K562 (cell line): Measurements from ENCODE around the gene DROSHA. TPM values are rescaled to one million over a fixed set of nuclear protein-coding genes. Genes with fewer than 3 reads are reported as not detected.

Experiments used
- ATAC-seq: fragments of 200-7000 bp; cut with Tn5 transposase; 3 replicates; pipeline ENCODE4 v1.9.1; 2020; ENCODE audit warnings: moderate library complexity
- BruUV-seq: library from RNA; stranded (reverse); fragments of 400-500 nt; replicated peaks from 2 replicates; lab custom pipeline; 2021; lab: Mats Ljungman, UMichigan
- CTCF ChIA-PET: fragments of 300-600 bp; formaldehyde crosslinking; extraction: SDS; loops from one replicate; lab custom pipeline; 2021; ENCODE audit warnings: low intra/inter-chr PET ratio; lab: Yijun Ruan, JAX
- POLR2A ChIA-PET: fragments of 300-600, 350-650 bp; sonication (Branson Sonifier 250); formaldehyde crosslinking; extraction: SDS; loops from one replicate; lab custom pipeline; 2021; ENCODE audit warnings: antibody characterized with exemption, inconsistent platforms; lab: Yijun Ruan, JAX
- DNase-seq, 4 experiments: peaks; one replicate each; pipeline versions ENCODE4 v3.0.0 to v3.0.0-alpha.2; 2011 to 2018; ENCODE audit warnings: low spot score in 3 of 4, mixed read lengths in 3 of 4; ENCODE audit errors: extremely low read depth in 1 of 4
- FAIRE-seq: peaks from 2 replicates; lab custom pipeline; 2011; peaks lifted over from hg19 to GRCh38; lab: Jason Lieb, UNC
- H2AFZ ChIP-seq: 2 replicates; pipeline ENCODE4 v1.6.0; 2011; ENCODE audit warnings: low read depth, low read length, control low read depth, inconsistent platforms
- H3K27ac ChIP-seq: fragments of 200-600 bp; 3 replicates; pipeline ENCODE4 v1.8.0; 2011; ENCODE audit warnings: low read depth, mild to moderate bottlenecking, control low read depth, inconsistent platforms, low read length, moderate library complexity, mixed read lengths; ENCODE audit errors: extremely low read depth
- H3K27me3 ChIP-seq, 2 experiments: fragments of 300-600 bp in 1 of 2; 2 replicates in 1 of 2; 3 replicates in 1 of 2; pipeline versions ENCODE4 v1.6.0 to v1.8.0; 2011; ENCODE audit warnings: inconsistent platforms in 2 of 2, low read length in 2 of 2, mild to moderate bottlenecking in 1 of 2, mixed read lengths in 1 of 2, moderate library complexity in 1 of 2; ENCODE audit not compliant: control insufficient read depth in 2 of 2, insufficient read depth in 2 of 2
- H3K36me3 ChIP-seq: fragments of 300-600 bp; 3 replicates; pipeline ENCODE4 v1.8.0; 2011; ENCODE audit warnings: mild to moderate bottlenecking, low read length, inconsistent platforms; ENCODE audit not compliant: control insufficient read depth, insufficient read depth
- H3K4me1 ChIP-seq, 2 experiments: fragments of 200-600 bp in 1 of 2; replicated peaks in 1 of 2; 2 replicates in 1 of 2; 3 replicates in 1 of 2; pipeline versions ENCODE4 v1.5.1 to v1.8.0; 2011; ENCODE audit warnings: inconsistent platforms in 2 of 2, low read length in 2 of 2, mild to moderate bottlenecking in 1 of 2, mixed read lengths in 1 of 2, moderate library complexity in 1 of 2; ENCODE audit not compliant: control insufficient read depth in 2 of 2, insufficient read depth in 2 of 2
- H3K4me2 ChIP-seq: 2 replicates; pipeline ENCODE4 v1.6.1; 2011; ENCODE audit warnings: low read length, control low read depth, inconsistent platforms, mixed read lengths; ENCODE audit not compliant: insufficient read depth
- H3K4me3 ChIP-seq: fragments of 200-600 bp; sonication (generic), shearing (Covaris generic); 2 replicates; pipeline ENCODE4 v1.5.1; 2016; ENCODE audit warnings: control low read depth, inconsistent platforms
- H3K79me2 ChIP-seq: fragments of 200-600 bp; 3 replicates; pipeline ENCODE4 v1.8.0; 2011; ENCODE audit warnings: low read length, inconsistent platforms; ENCODE audit not compliant: control insufficient read depth, insufficient read depth
- H3K9ac ChIP-seq, 2 experiments: 2 replicates each; pipeline versions ENCODE4 v1.6.0 to v1.6.1; 2011; ENCODE audit warnings: low read depth in 2 of 2, low read length in 2 of 2, control low read depth in 1 of 2, inconsistent platforms in 1 of 2, mild to moderate bottlenecking in 1 of 2, mixed read lengths in 1 of 2; ENCODE audit not compliant: insufficient read depth in 1 of 2
- H3K9me1 ChIP-seq: one replicate; pipeline ENCODE4 v1.6.0; 2011; ENCODE audit warnings: inconsistent platforms, mild to moderate bottlenecking, low read length, moderate library complexity; ENCODE audit not compliant: control insufficient read depth, insufficient read depth
- H3K9me3 ChIP-seq: replicated peaks from 2 replicates; pipeline ENCODE4 v1.5.1; 2011; ENCODE audit warnings: low read depth, low read length, inconsistent platforms; ENCODE audit not compliant: control insufficient read depth, insufficient read depth
- H4K20me1 ChIP-seq: replicated peaks from 2 replicates; pipeline ENCODE4 v1.6.1; 2011; ENCODE audit warnings: low read length, inconsistent platforms, mixed read lengths; ENCODE audit not compliant: control insufficient read depth, insufficient read depth
- CEBPG ChIP-seq, 3 experiments: fragments of 200-800 bp in 1 of 3; sonication (Bioruptor generic) in 1 of 3; sonication (generic) in 1 of 3; formaldehyde crosslinking in 1 of 3; IDR thresholded peaks in 2 of 3; conservative IDR thresholded peaks in 1 of 3; 2 replicates each; pipeline versions ENCODE4 v1.6.1 to v1.8.0; 2016 to 2022; ENCODE audit warnings: missing compliant biosample characterization in 2 of 3, missing genetic modification characterization in 2 of 3, mild to moderate bottlenecking in 1 of 3, missing genetic modification reagents in 1 of 3
- POLR2H ChIP-seq: IDR thresholded peaks from 2 replicates; pipeline ENCODE4 v1.6.1; 2016; ENCODE audit warnings: missing genetic modification characterization, low read depth, mild to moderate bottlenecking, control low read depth, missing compliant biosample characterization, moderate library complexity
- SMARCE1 ChIP-seq: fragments of 450-650 bp; IDR thresholded peaks from 2 replicates; pipeline ENCODE4 v1.7.1; 2016; ENCODE audit warnings: mild to moderate bottlenecking
- ZNF512 ChIP-seq: IDR thresholded peaks from 2 replicates; pipeline ENCODE4 v1.6.1; 2016; ENCODE audit warnings: missing genetic modification characterization, missing compliant biosample characterization
- WGBS: fragments of 100-300 bp; shearing (Covaris generic); methylation state at CpG from one replicate; pipeline ENCODE4 v1.1.6; 2016; ENCODE audit warnings: low coverage, mixed read lengths; ENCODE audit not compliant: insufficient coverage; ENCODE audit errors: missing lambda C conversion rate; 5-methylcytosine and 5-hydroxymethylcytosine counted together
- in situ Hi-C: fragments of 300-500 bp; cut with MboI; formaldehyde crosslinking; loops from 4 replicates; pipeline ENCODE4 v1.15.0; 2018; ENCODE audit warnings: inconsistent platforms, mixed read lengths
- intact Hi-C: fragments of 100-400 bp; cut with micrococcal nuclease; formaldehyde crosslinking; loops from 2 replicates; pipeline ENCODE4 v1.14.2; 2022
- polyA plus RNA-seq, 8 experiments: library from polyadenylated mRNA; depleted of rRNA in 4 of 8; stranded (reverse) in 5 of 8; unstranded in 3 of 8; fragments of >200 nt; fragmentation: Nextera tagmentation in 2 of 8; fragmentation: Illumina TruSeq in 1 of 8; extraction: Ambion mirVana in 2 of 8; extraction: Trizol in 1 of 8; gene quantifications; 2 replicates each; pipeline versions ENCODE4 v1.2.1 to v1.2.3, GENCODE V29; 2011 to 2014; ENCODE audit warnings: inconsistent platforms in 1 of 8, missing spikeins in 1 of 8
- total RNA-seq, 7 experiments: library from RNA; depleted of rRNA in 6 of 7; stranded (reverse); fragments of >200 nt in 6 of 7; fragmentation: Illumina TruSeq in 2 of 7; extraction: Trizol in 2 of 7; gene quantifications; 2 replicates each; pipeline versions ENCODE4 v1.2.1 to v1.2.3, GENCODE V29; 2011 to 2021; ENCODE audit warnings: low replicate concordance in 1 of 7

The DROSHA gene
- total and polyA plus RNA-seq, 9 of the 15 experiments (the other 6 are each of a cell fraction or from before 2014, with no cell fraction given): 52.5 to 109 (median 68.9) TPM

DNA sequence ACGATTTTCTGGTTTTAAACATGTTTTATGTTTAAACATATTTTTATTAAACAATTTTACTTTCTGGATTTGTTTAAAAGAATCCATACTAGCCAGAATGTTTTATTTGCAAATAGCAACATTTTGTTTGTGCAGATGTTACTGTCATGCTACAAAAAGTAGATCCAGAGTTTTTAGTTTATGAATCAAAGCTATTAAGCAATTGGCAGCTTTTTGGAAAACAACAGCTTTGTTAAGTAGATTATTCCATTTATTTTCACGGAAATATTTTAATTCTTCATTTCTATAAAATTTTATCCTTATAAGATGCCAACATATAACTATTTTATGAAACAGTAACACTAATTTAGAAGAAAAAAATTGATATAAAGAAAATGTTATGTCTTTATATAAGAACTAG, 60.9 kb downstream of the DROSHA start:
- WGBS: 6% methylated on average over 2 of the region's 2 CpGs
- in situ Hi-C loops: no loop called here
- Histone ChIP-seq H3K4me1 (peaks cover 0 to 3% of the 10 kb centered on the region in 2 experiments; a peak in 4 of 5 replicates), H3K9ac (peak overlapping the region in 1 of 2 experiments; percentile 47; a peak in 2 of 4 replicates), H3K36me3 (peaks cover 57% of the 10 kb centered on the region), H3K79me2 (no peaks in the 10 kb centered on the region), H3K9me3 (no peaks in the 10 kb centered on the region), H4K20me1 (no peaks in the 10 kb centered on the region)
- CTCF ChIA-PET: no interaction called here
- no peak for DNase-seq
- no peak for ATAC-seq
- TF ChIP-seq SMARCE1: no peak
- TF ChIP-seq POLR2H (tag): peak; percentile 69; the same call in 1 of the 2 replicates
- TF ChIP-seq ZNF512 (tag): peak; percentile 67; the same call in 1 of the 2 replicates
- TF ChIP-seq CEBPG (CRISPR knock-in tag; IDR thresholded peaks at IDR 0.05): no peak
- TF ChIP-seq CEBPG (tag; conservative IDR thresholded peaks at IDR 0.05 in 1 of 2, IDR thresholded peaks at IDR 0.05 in 1 of 2): peak in 1 of 2 experiments; percentile 66; a peak in 2 of 4 replicates
- TF ChIP-seq, all 486 proteins: peak for 3
- intact Hi-C loops: no loop called here
- peak overlapping the region; percentile 60; the same call in 2 of the 3 replicates for H3K27ac ChIP-seq
- no TSS peak for BruUV-seq
- H3K9me1 ChIP-seq: no peaks in the 10 kb centered on the region
- POLR2A ChIA-PET: interaction anchor here (0.7 to 1.3 kb wide), 2 partner anchors 25 to 62 kb away, joined by 3 to 7 read pairs; partner anchors contain the start of genes C5orf22 and DROSHA
- H3K4me3 ChIP-seq: no peak overlapping the region
- no peak for FAIRE-seq
- H2AFZ ChIP-seq: peak overlapping the region; percentile 63; the same call in 1 of the 2 replicates
- H3K27me3 ChIP-seq: no peaks in the 10 kb centered on the region
- no peak overlapping the region; the same call in 1 of the 2 replicates for H3K4me2 ChIP-seq
